ENCODE measurements around the gene PUM2. TPM values are rescaled to one million over a fixed set of nuclear protein-coding genes. Genes with fewer than 3 reads are reported as not detected.
A peak's percentile ranks its signal among the peaks of the same experiment; 100 is the strongest.

The PUM2 gene
- total RNA-seq, 2 donors from 2014 or later = 87.7 to 119 TPM

DNA sequence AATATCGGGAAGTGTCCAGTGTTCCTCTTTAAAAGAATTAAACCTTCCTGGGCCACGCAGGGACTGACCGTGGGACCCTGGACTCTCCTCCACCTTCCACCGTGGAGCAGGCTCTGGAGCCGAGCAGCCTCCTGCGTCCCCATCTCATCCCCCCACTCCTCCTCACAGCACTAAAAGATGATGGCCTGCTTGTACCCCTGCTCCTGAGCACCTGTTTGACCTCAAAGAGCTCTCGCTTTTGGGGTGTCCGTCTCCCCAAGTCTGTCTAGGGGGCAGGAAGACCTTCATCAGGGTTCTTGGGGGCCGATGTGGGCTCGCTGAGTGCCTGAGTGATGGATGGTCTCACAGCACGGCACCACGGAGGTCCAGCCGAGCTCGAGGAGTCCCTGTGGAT is 124.5 kb downstream of the PUM2 start:
- no peak for DNase-seq
- peaks cover 4% of the 10 kb centered on the region for H3K4me1 ChIP-seq
- intact Hi-C loops (cut with DNase I) = loop anchor here (10.0 kb wide), 2 partner anchors 91 to 121 kb away; no protein-coding TSS in a partner anchor
- H3K9me3 ChIP-seq = no peaks in the 10 kb centered on the region
- TF ChIP-seq, protein P1, sequence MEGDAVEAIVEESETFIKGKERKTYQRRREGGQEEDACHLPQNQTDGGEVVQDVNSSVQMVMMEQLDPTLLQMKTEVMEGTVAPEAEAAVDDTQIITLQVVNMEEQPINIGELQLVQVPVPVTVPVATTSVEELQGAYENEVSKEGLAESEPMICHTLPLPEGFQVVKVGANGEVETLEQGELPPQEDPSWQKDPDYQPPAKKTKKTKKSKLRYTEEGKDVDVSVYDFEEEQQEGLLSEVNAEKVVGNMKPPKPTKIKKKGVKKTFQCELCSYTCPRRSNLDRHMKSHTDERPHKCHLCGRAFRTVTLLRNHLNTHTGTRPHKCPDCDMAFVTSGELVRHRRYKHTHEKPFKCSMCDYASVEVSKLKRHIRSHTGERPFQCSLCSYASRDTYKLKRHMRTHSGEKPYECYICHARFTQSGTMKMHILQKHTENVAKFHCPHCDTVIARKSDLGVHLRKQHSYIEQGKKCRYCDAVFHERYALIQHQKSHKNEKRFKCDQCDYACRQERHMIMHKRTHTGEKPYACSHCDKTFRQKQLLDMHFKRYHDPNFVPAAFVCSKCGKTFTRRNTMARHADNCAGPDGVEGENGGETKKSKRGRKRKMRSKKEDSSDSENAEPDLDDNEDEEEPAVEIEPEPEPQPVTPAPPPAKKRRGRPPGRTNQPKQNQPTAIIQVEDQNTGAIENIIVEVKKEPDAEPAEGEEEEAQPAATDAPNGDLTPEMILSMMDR (IDR thresholded peaks at IDR 0.05) = no peak
- H3K9ac ChIP-seq (ENCODE audit: low read depth in 2 of 2, low read length in 2 of 2) = peak overlapping the region; percentile 54 to 73
- H3K27me3 ChIP-seq = no peaks in the 10 kb centered on the region
- H3K36me3 ChIP-seq = no peaks in the 10 kb centered on the region
- H3K4me3 ChIP-seq = no peak overlapping the region
- peak overlapping the region; percentile 93 for H3K27ac ChIP-seq

GRCh38 chr2:20225294-20226151 is 125.1 kb downstream of the PUM2 start:
- no peaks in the 10 kb centered on the region for H3K9me3 ChIP-seq
- TF ChIP-seq, protein P1 (IDR thresholded peaks at IDR 0.05) = peak; percentile 47
- peak; percentile 88 for DNase-seq
- peak overlapping the region; percentile 54 to 73 for H3K9ac ChIP-seq (ENCODE audit: low read depth in 2 of 2, low read length in 2 of 2)
- intact Hi-C loops (cut with DNase I) = loop anchor here (10.0 kb wide), 2 partner anchors 91 to 121 kb away; no protein-coding TSS in a partner anchor
- H3K4me3 ChIP-seq = peak overlapping the region; percentile 80
- peak overlapping the region; percentile 93 for H3K27ac ChIP-seq
- H3K36me3 ChIP-seq = no peaks in the 10 kb centered on the region
- no peaks in the 10 kb centered on the region for H3K27me3 ChIP-seq
- H3K4me1 ChIP-seq = peaks cover 4% of the 10 kb centered on the region

DNA sequence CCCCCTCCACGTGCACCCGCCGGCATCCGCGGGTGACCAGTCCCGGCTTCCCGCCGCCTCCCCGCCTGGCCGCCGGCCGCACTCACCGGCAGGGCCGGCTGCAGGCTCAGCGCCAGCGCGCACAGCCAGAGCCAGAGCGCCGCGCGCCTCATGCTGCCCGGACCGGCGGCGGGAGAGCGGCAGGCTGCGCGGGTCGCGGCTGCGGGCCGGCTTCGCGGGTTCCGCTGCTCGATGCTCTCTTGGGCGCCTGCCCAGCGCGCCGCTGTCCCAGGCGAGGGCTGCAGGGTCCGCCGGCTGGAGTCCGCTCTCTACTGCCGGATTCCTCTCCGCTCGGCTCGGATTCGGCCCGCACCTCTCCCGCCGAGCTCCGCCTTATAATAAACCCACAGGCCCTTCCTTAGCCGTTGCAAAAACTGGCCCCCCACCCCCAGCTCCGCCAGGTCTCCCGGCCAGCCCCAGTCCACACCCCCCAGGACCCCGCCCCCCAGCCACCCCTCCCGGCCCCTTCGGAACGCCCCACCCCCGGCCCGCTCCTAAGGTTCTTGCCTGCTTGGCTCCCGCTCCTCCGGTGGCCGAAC is 125.8 kb downstream of the PUM2 start, which contains the start of gene SDC1:
Gene SDC1 (minus strand): TSS at position 415 of the 578 bp plus-strand sequence. CDS start 263 bp downstream, at position 152.
- peak; percentile 80 for DNase-seq
- Histone ChIP-seq H3K36me3 (no peaks in the 10 kb centered on the region), H3K27me3 (no peaks in the 10 kb centered on the region), H3K9me3 (no peaks in the 10 kb centered on the region), H3K9ac (ENCODE audit: low read depth in 2 of 2, low read length in 2 of 2) (peak within 1 kb of the TSS; percentile 73 to 90), H3K4me1 (peaks cover 4% of the 10 kb centered on the region), H3K4me3 (peak within 1 kb of the TSS; percentile 80), H3K27ac (peak within 1 kb of the TSS; percentile 93)
- TF ChIP-seq, protein P1 (IDR thresholded peaks at IDR 0.05) = no peak
- intact Hi-C loops (cut with DNase I) = loop anchor here (10.0 kb wide), 2 partner anchors 90 to 120 kb away; no protein-coding TSS in a partner anchor

DNA sequence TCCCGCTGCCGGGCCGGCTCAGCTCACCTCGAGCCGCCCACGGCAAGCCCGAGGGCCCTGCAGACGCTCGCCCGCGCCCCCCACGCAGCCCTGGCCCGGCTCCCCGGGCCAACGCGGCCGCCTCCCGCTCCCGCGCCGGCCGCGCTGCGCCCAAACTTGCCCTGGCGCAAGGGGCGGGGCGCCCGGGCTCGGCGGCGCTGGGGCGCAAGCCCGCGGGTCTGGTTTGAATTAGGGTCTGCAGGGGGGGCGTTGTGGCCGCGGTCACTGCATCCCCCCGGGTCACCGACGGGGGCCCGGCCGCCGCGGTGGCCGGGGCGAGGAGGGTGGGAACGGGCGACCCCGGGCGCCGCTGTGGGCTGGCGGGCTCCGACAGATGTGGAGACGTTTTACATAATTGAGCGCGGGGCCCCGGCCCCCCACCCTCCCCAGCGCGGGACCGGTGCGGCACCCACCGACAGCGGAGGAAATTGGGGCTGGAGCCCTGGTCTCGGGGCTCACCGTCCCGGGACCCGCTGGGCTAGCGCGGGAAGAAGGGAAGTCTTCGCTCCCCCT is 126.4 kb downstream of the PUM2 start:
- TF ChIP-seq, protein P1 (IDR thresholded peaks at IDR 0.05) = no peak
- intact Hi-C loops (cut with DNase I) = loop anchor here (10.0 kb wide), 2 partner anchors 89 to 119 kb away; no protein-coding TSS in a partner anchor
- no peak for DNase-seq
- H3K36me3 ChIP-seq = no peaks in the 10 kb centered on the region
- H3K27ac ChIP-seq = peak overlapping the region; percentile 93
- H3K27me3 ChIP-seq = no peaks in the 10 kb centered on the region
- H3K9me3 ChIP-seq = no peaks in the 10 kb centered on the region
- H3K4me1 ChIP-seq = peaks cover 4% of the 10 kb centered on the region
- peak overlapping the region; percentile 69 to 90 for H3K9ac ChIP-seq (ENCODE audit: low read depth in 2 of 2, low read length in 2 of 2)
- peak overlapping the region; percentile 80 for H3K4me3 ChIP-seq

All from colonic mucosa (tissue), 4 donors.